ENCODE measurements around the gene HLCS.
A peak's percentile ranks its signal among the peaks of the same experiment; 100 is the strongest.

HLCS gene

GRCh38 chr21:36729310-36729970 is 237.0 kb downstream of the HLCS start:
- Mint-ChIP-seq H3K9me3 (peaks cover 2% of the 10 kb centered on the region), H3K36me3 (ENCODE audit: low read depth) (peaks cover 7% of the 10 kb centered on the region), H3K4me3 (peak overlapping the region in 1 of 3 experiments; percentile 43), H3K27ac (peak overlapping the region; percentile 70 to 83 (median 77)), H3K27me3 (ENCODE audit: low read depth) (peaks cover 58% of the 10 kb centered on the region), H3K4me1 (peaks cover 36% of the 10 kb centered on the region)
- no peak for TF ChIP-seq CTCF (IDR thresholded peaks at IDR 0.05; ENCODE audit: unreplicated experiment in 3 of 3)

GRCh38 chr21:36728371-36729111 is 237.9 kb downstream of the HLCS start:
- H3K4me1 Mint-ChIP-seq, result peaks cover 36% of the 10 kb centered on the region
- no peak for TF ChIP-seq CTCF (IDR thresholded peaks at IDR 0.05; ENCODE audit: unreplicated experiment in 3 of 3)
- H3K36me3 Mint-ChIP-seq (ENCODE audit: low read depth), result peaks cover 7% of the 10 kb centered on the region
- peak overlapping the region; percentile 70 to 83 (median 77) for H3K27ac Mint-ChIP-seq
- peaks cover 2% of the 10 kb centered on the region for H3K9me3 Mint-ChIP-seq
- no peak overlapping the region for H3K4me3 Mint-ChIP-seq
- peaks cover 63% of the 10 kb centered on the region for H3K27me3 Mint-ChIP-seq (ENCODE audit: low read depth)

- Mint-ChIP-seq H3K4me3 (no peak overlapping the region), H3K36me3 (ENCODE audit: low read depth) (peaks cover 7% of the 10 kb centered on the region), H3K4me1 (peaks cover 36% of the 10 kb centered on the region), H3K27me3 (ENCODE audit: low read depth) (peaks cover 66% of the 10 kb centered on the region), H3K9me3 (peaks cover 2% of the 10 kb centered on the region), H3K27ac (peak overlapping the region; percentile 70 to 83 (median 77))
- no peak for TF ChIP-seq CTCF (IDR thresholded peaks at IDR 0.05; ENCODE audit: unreplicated experiment in 3 of 3)
These were observed 238.6 kb downstream of the HLCS start for GRCh38 chr21:36727866-36728265.

GRCh38 chr21:36725793-36726386 is 240.6 kb downstream of the HLCS start:
- H3K9me3 Mint-ChIP-seq, result no peaks in the 10 kb centered on the region
- H3K27ac Mint-ChIP-seq, result no peak overlapping the region
- TF ChIP-seq CTCF (IDR thresholded peaks at IDR 0.05; ENCODE audit: unreplicated experiment in 3 of 3), result no peak
- peaks cover 38% of the 10 kb centered on the region for H3K4me1 Mint-ChIP-seq
- H3K4me3 Mint-ChIP-seq, result no peak overlapping the region
- peaks cover 62% of the 10 kb centered on the region for H3K27me3 Mint-ChIP-seq (ENCODE audit: low read depth)
- H3K36me3 Mint-ChIP-seq (ENCODE audit: low read depth), result peaks cover 7% of the 10 kb centered on the region

- Mint-ChIP-seq H3K4me1 (peaks cover 31% of the 10 kb centered on the region), H3K4me3 (no peak overlapping the region), H3K27ac (no peak overlapping the region), H3K27me3 (ENCODE audit: low read depth) (peaks cover 62% of the 10 kb centered on the region), H3K9me3 (no peaks in the 10 kb centered on the region), H3K36me3 (ENCODE audit: low read depth) (peaks cover 7% of the 10 kb centered on the region)
- TF ChIP-seq CTCF (IDR thresholded peaks at IDR 0.05; ENCODE audit: unreplicated experiment in 3 of 3), result no peak
These were observed 241.8 kb downstream of the HLCS start for GRCh38 chr21:36724660-36725059.
